CD4-positive, alpha-beta T cell (primary cell): ENCODE data around the gene MGAT5B. TPM values are rescaled to one million over a fixed set of nuclear protein-coding genes. Genes with fewer than 3 reads are reported as not detected.
"Not testable (repeated sequence)": the region's sequence is repeated elsewhere in the genome, so short reads cannot be mapped to it uniquely, and the experiment has no call there.

Source experiments
- ATAC-seq: fragments of 200-7000 bp; cut with Tn5 transposase; one replicate; pipeline ENCODE4 v1.10.0; 2022; ENCODE audit warnings: mild to moderate bottlenecking; ENCODE audit not compliant: poor library complexity
- CTCF ChIA-PET: fragments of 350-600 bp; sonication (Branson Sonifier 250); formaldehyde crosslinking; loops from one replicate; lab custom pipeline; 2021; ENCODE audit warnings: antibody characterized with exemption, inconsistent platforms; lab: Charles Lee
- POLR2A ChIA-PET: fragments of 350-600 bp; sonication (Branson Sonifier 250); formaldehyde crosslinking; loops from one replicate; lab custom pipeline; 2021; ENCODE audit warnings: antibody characterized with exemption, inconsistent platforms; lab: Charles Lee
- DNase-seq, 14 experiments: peaks; one replicate each; pipeline ENCODE4 v3.0.0-alpha.2; 2013 to 2020; ENCODE audit warnings: mixed read lengths in 2 of 14
- H3K27ac ChIP-seq, 2 donors: one replicate each; pipeline versions ENCODE4 v1.5.1 to v1.7.0; 2013; ENCODE audit warnings: low read length in 2 of 2, low read depth in 1 of 2, mild to moderate bottlenecking in 1 of 2
- H3K27me3 ChIP-seq, 2 experiments: 1 replicate in 1 of 2; 2 replicates in 1 of 2; pipeline versions ENCODE4 v1.6.1 to v1.7.0; 2013; ENCODE audit warnings: low read length in 2 of 2, control low read depth in 1 of 2, mild to moderate bottlenecking in 1 of 2, moderate library complexity in 1 of 2; ENCODE audit not compliant: insufficient read depth in 2 of 2, control insufficient read depth in 1 of 2
- H3K36me3 ChIP-seq: one replicate; pipeline ENCODE4 v1.6.1; 2013; ENCODE audit warnings: low read length, control low read depth; ENCODE audit not compliant: insufficient read depth
- H3K4me1 ChIP-seq: one replicate; pipeline ENCODE4 v1.6.1; 2013; ENCODE audit warnings: low read length, control low read depth; ENCODE audit not compliant: insufficient read depth
- H3K4me3 ChIP-seq: one replicate; pipeline ENCODE4 v1.5.1; 2013; ENCODE audit warnings: mild to moderate bottlenecking, low read length, moderate library complexity
- H3K9me3 ChIP-seq, 2 experiments: 1 replicate in 1 of 2; 2 replicates in 1 of 2; pipeline versions ENCODE4 v1.6.1 to v1.7.0; 2013; ENCODE audit warnings: low read length in 2 of 2, mild to moderate bottlenecking in 2 of 2, control low read depth in 1 of 2, moderate library complexity in 1 of 2; ENCODE audit not compliant: control insufficient read depth in 1 of 2, insufficient read depth in 1 of 2
- H3K27ac Mint-ChIP-seq: one replicate; pipeline ENCODE4 v1.8.0; 2020; ENCODE audit warnings: mixed read lengths
- H3K27me3 Mint-ChIP-seq: one replicate; pipeline ENCODE4 v1.8.0; 2021; ENCODE audit warnings: mixed read lengths
- H3K36me3 Mint-ChIP-seq: one replicate; pipeline ENCODE4 v1.8.0; 2021; ENCODE audit warnings: low read depth, mixed read lengths
- H3K4me1 Mint-ChIP-seq: one replicate; pipeline ENCODE4 v1.8.0; 2021; ENCODE audit warnings: low read depth, mixed read lengths
- H3K4me3 Mint-ChIP-seq: one replicate; pipeline ENCODE4 v1.8.0; 2020; ENCODE audit warnings: mild to moderate bottlenecking, mixed read lengths
- H3K9me3 Mint-ChIP-seq: one replicate; pipeline ENCODE4 v1.8.0; 2020; ENCODE audit warnings: mixed read lengths
- intact Hi-C, 2 experiments: fragments of 100-400 bp; cut with DNase I in 1 of 2; cut with micrococcal nuclease in 1 of 2; formaldehyde crosslinking; loops; one replicate each; pipeline versions ENCODE4 v1.15.1 to v1.9.0; 2023 to 2025; cut with DNase I, micrococcal nuclease
- total RNA-seq, 174 experiments: library from RNA in 2 of 174; stranded (reverse) in 2 of 174; gene quantifications; one replicate each; pipeline ENCODE4 v1.2.3 and lab custom pipeline; 2021 to 2026
- TF ChIP-seq, protein P1 (sequence below): fragments of 200-600 bp; IDR thresholded peaks from one replicate; pipeline ENCODE4 v1.8.0; 2022; ENCODE audit warnings: antibody characterized with exemption, mild to moderate bottlenecking

The MGAT5B gene
- total RNA-seq, 2 experiments from 2014 or later: 0.28 to 0.77 TPM

DNA sequence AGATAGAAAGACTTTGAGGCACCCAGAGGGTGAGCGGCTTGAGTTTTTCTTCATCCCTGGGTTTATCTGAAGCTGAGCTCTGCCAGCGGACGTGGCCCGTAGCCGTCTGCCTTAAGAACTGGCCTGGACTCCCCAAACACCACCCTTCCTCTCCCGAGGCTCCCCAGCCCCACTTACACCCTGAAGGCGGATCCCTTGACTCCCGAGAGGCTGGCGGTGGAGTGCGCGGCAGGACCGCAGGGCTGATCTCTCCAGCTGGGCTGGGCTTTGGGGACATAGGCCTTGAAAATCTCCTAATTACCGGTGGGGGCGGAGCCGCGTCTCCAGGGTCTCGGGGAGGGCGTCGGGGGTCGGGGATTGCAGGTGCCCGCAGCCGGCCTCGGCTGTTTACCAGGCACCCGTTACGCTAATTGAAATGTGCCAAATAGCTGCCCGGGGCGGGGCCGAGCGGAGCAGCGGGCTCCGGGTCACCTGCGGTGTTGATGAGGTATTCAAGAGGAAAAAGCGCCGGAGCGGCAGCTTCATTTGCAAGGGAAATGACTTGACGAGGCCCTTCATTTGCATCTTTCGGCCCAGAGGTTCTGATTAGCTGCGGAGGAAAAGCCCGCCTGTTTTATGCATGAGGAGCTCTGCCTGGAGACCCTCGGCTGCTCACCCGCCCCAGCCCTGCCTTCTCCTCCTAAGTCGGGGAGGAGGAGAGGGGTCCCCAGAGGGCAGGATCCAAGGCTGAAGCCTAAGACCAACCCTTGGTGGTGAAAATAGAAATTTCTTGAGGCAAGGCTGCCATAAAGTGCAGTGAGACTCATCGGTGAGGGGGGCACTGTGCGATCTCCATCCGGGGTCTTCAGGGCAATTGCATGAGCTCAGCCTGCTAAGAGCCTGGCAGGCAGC, 100.7 kb downstream of the MGAT5B start:
- Mint-ChIP-seq H3K27me3 (peaks cover 4% of the 10 kb centered on the region), H3K9me3 (no peaks in the 10 kb centered on the region), H3K4me3 (peak overlapping the region; percentile 82), H3K36me3 (no peaks in the 10 kb centered on the region), H3K4me1 (peaks cover 28% of the 10 kb centered on the region), H3K27ac (peak overlapping the region; percentile 74)
- Histone ChIP-seq H3K4me1 (peaks cover 25% of the 10 kb centered on the region), H3K36me3 (no peaks in the 10 kb centered on the region), H3K27me3 (no peaks in the 10 kb centered on the region), H3K9me3 (no peaks in the 10 kb centered on the region), H3K27ac (no peak overlapping the region), H3K4me3 (peak overlapping the region; percentile 54)
- POLR2A ChIA-PET: interaction anchor here (0.6 to 1.8 kb wide), 6 partner anchors 13 to 127 kb away, joined by 3 to 19 read pairs (median 4); no protein-coding TSS in a partner anchor
- intact Hi-C loops: loop anchor here in 1 of 2 experiments (1.0 kb wide), 1 partner anchor 29 kb away; no protein-coding TSS in a partner anchor
- CTCF ChIA-PET: no interaction called here
- TF ChIP-seq, protein P1, sequence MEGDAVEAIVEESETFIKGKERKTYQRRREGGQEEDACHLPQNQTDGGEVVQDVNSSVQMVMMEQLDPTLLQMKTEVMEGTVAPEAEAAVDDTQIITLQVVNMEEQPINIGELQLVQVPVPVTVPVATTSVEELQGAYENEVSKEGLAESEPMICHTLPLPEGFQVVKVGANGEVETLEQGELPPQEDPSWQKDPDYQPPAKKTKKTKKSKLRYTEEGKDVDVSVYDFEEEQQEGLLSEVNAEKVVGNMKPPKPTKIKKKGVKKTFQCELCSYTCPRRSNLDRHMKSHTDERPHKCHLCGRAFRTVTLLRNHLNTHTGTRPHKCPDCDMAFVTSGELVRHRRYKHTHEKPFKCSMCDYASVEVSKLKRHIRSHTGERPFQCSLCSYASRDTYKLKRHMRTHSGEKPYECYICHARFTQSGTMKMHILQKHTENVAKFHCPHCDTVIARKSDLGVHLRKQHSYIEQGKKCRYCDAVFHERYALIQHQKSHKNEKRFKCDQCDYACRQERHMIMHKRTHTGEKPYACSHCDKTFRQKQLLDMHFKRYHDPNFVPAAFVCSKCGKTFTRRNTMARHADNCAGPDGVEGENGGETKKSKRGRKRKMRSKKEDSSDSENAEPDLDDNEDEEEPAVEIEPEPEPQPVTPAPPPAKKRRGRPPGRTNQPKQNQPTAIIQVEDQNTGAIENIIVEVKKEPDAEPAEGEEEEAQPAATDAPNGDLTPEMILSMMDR: no peak
- DNase-seq (peak; percentile 20 to 76 (median 46)), ATAC-seq (peak; percentile 78)

DNA sequence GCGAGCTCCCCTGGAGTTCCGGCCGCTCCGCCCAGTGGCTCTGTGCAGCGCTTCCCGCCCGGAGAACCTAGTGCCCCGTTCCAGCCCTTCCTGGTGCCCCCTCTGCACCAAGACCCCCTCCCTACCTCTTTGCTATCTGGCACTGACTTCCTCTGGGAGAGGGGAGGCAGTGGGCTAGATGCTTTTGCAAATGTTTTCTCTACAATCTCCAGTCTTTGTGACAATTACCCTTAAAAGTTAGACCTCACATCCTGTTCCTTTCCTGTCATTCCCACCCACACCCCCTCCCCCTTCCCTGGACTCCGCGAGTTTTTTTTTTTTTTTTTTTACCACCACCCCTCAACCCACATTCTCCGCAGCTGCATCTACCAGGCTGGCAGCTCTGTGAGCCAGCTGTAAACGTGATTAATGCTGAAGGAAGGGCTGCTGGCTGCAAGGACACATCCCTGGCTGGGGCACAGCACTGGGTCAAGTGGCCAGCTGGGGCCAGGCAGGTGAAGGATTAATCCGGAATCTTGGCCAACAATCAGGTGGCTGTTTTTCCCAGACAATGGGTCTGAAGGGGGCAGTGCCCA, 101.5 kb downstream of the MGAT5B start:
- Mint-ChIP-seq H3K36me3 (no peaks in the 10 kb centered on the region), H3K27me3 (peaks cover 4% of the 10 kb centered on the region), H3K4me1 (peaks cover 28% of the 10 kb centered on the region), H3K4me3 (peak overlapping the region; percentile 82), H3K27ac (peak overlapping the region; percentile 74), H3K9me3 (no peaks in the 10 kb centered on the region)
- ATAC-seq (no peak), DNase-seq (peak in 2 of 14 experiments; percentile 28 to 30)
- H3K27me3 ChIP-seq: no peaks in the 10 kb centered on the region
- ChIA-PET POLR2A (interaction anchor here (0.6 to 1.8 kb wide), 6 partner anchors 12 to 126 kb away, joined by 3 to 19 read pairs (median 4); no protein-coding TSS in a partner anchor), CTCF (no interaction called here)
- H3K4me3 ChIP-seq: peak overlapping the region; percentile 54
- H3K36me3 ChIP-seq: no peaks in the 10 kb centered on the region
- peaks cover 0 to 4% of the 10 kb centered on the region in 2 experiments for H3K9me3 ChIP-seq
- intact Hi-C loops: loop anchor here (1.0 to 5.0 kb wide), 2 partner anchors 29 to 43 kb away; no protein-coding TSS in a partner anchor
- peaks cover 25% of the 10 kb centered on the region for H3K4me1 ChIP-seq
- TF ChIP-seq, protein P1: no peak
- H3K27ac ChIP-seq: no peak overlapping the region

DNA sequence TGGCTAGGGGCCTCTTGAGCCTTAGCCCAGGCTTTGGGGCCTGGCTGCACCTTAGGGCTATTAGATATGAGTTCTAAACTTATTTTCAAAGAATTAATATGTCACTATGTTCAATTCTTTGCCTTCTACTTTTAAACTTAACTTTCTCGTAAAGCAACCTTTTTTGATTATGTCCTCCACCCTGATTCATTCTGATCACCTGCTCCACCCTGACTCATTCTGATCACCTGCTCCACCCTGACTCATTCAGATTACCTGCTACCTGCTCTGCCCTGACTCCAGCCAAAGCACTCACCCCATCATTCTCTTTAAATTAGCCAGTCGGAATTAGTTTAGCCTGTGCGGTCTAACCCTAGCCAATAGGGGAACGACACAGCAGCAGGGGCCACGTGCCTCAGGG, 102.0 kb downstream of the MGAT5B start:
- H3K36me3 Mint-ChIP-seq, H3K9me3 ChIP-seq, ATAC-seq, H3K4me3 ChIP-seq, H3K27me3 ChIP-seq, H3K27me3 Mint-ChIP-seq, H3K36me3 ChIP-seq, DNase-seq, CTCF ChIA-PET, H3K27ac Mint-ChIP-seq, H3K27ac ChIP-seq, H3K9me3 Mint-ChIP-seq: not testable (repeated sequence)
- POLR2A ChIA-PET: interaction anchor here (1.8 kb wide), 1 partner anchor 27 kb away, joined by 19 read pairs; no protein-coding TSS in a partner anchor
- Mint-ChIP-seq H3K4me1 (peaks cover 28% of the 10 kb centered on the region), H3K4me3 (peak overlapping the region; percentile 42)
- H3K4me1 ChIP-seq: peaks cover 25% of the 10 kb centered on the region
- intact Hi-C loops: loop anchor here in 1 of 2 experiments (5.0 kb wide), 1 partner anchor 42 kb away; no protein-coding TSS in a partner anchor
